GF-D8 (cell line): ENCODE results near the gene DES.

Experiments used
- DNase-seq: peaks from one replicate; lab custom pipeline; 2025; lab: John Stamatoyannopoulos, UW

The DES gene

DNA sequence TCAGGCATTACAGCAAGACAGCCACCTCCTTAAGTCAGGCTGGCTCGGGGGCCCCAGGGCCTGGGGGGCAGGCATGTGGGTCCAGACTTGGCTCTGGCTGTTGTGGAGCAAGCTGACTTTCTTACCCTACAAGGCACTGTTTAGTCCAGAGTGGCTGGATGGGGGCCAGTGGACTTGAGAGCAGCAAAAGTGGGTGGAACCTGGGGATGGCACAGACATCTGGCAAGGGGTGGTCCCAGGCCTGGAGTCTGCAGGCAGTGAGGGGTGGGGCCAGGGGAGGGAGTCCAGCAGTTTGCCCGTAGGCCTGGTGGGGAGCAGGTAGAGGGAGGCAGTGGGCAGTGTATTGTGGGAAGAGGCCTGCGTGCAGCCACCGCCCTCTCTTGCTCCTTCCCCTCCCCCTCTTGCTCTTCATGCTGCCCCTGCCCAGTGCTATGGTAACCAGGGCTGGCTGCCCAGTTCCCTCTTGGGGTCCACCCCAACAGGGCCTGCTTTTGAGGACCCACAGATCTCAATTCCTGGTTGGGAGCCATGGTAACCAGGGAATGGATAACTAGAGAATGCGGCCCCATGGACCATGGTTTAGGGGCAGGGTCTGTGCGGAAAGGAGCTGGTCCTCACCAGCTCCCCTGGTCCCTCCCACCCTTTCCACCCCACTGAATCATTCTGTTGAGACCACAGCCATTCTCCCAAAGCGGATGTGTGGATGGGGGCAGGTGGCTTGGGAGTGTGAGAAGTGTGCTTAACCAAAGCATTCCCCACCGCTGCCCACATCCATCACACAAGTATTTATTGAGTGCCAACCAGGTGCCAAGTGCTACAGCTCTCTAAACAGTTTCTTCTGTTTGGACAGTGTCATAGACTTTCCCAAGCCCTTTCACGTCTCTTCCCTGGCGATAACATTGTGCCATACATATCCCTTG is 35.8 kb downstream of the DES start:
- DNase-seq = no peak

- DNase-seq = no peak
Observed at GRCh38 chr2:219455581-219455980, 37.4 kb downstream of the DES start.

GRCh38 chr2:219457784-219458369 is 39.7 kb downstream of the DES start:
- no peak for DNase-seq

DNA sequence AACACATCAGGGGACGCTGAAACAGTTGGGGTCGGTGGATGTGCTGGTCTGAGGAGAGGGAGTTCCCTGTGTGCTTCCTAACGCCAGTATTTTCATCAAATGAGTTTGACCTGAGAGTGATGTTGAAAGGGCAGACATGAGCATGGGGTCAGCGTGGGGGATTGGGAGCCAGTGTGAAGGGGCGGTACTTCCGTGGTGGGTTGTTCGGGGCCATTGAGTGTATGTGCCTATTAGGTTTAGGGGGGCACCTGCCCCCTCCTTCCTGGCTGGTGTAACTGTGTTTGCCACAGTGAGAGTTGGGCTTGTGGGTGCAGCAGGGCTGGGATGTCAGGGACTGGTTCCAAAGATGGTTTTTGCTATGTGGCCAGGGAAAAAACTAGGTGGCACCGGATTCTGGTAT is 40.8 kb downstream of the DES start:
- no peak for DNase-seq

- no peak for DNase-seq
Observed at GRCh38 chr2:219459460-219460311, 41.5 kb downstream of the DES start.

GRCh38 chr2:219460424-219460926 is 42.3 kb downstream of the DES start:
- DNase-seq = no peak

GRCh38 chr2:219461047-219461514 is 42.9 kb downstream of the DES start:
- no peak for DNase-seq

DNA sequence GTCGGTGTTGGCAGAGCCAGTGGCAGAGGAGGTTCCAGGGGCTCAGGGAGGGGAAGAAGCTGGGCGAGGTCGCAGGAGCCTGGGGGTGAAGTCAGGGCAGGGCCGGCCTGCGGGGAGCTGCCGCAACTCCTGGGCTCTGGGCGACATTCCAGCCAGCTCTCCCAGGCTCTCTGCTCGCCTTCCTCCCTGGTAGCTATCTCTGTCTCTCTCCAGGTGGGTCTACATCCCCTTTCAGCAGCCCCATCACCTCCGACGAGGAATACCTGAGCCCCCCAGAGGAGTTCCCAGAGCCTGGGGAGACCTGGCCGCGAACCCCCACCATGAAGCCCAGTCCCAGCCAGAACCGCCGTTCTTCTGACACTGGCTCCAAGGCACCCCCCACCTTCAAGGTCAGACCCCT is 43.5 kb downstream of the DES start:
- no peak for DNase-seq

- no peak for DNase-seq
Observed at GRCh38 chr2:219462349-219462748, 44.2 kb downstream of the DES start.

- DNase-seq = no peak
Observed at GRCh38 chr2:219464286-219465032, 46.3 kb downstream of the DES start.

GRCh38 chr2:219465659-219466561 is 47.7 kb downstream of the DES start:
- DNase-seq = no peak

DNA sequence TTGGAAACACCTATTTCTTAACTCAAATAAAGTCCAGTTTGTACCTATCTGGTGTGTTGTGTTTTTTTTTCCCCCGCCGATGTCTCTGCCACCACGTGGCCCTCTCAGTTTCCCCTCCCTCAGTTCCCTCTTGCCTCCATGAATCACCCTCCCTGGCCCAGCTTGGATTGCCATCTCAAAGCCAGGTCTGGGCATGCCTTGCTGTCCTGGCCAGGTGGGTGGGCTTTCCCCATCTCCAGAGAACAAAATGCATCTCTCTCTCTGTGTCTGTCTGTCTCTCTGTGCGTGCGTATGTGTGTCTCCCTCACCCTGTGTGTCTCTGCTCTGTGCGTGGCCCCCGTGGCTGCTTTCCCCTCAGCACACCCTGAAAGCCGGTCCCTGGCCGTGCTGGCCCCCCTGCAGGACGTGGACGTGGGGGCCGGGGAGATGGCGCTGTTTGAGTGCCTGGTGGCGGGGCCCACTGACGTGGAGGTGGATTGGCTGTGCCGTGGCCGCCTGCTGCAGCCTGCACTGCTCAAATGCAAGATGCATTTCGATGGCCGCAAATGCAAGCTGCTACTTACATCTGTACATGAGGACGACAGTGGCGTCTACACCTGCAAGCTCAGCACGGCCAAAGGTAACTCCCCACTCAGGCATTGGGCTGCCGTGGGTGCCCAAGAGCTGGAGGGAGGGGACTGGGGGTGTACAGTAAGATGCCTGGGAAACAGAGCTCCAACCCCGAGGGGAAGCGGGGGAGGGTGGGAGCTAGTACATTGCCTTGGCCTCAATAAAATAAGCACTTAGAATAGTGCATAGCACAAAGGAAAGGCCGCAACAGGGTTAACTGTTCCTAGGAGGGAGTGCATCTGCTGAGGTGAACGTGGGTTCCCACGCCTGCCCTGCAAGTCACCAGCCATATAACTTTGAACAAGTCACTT is 48.9 kb downstream of the DES start:
- DNase-seq = no peak

DNA sequence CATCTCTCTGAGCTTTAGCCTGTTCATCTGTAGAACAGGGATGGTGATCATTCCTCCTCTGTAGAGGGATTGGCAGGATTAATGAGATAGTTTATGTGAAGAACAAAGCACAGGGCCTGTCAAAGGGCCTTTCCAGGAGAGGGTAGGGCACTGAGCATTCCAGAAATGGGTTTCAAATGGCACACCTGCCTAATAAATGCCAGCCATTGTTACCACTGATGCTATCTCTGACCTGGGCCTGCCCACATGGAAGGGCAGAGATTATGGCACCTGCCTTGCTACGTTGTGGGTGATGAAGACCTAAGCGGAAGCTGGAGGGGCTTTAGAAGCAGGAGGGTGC is 49.5 kb downstream of the DES start:
- DNase-seq = no peak

DNA sequence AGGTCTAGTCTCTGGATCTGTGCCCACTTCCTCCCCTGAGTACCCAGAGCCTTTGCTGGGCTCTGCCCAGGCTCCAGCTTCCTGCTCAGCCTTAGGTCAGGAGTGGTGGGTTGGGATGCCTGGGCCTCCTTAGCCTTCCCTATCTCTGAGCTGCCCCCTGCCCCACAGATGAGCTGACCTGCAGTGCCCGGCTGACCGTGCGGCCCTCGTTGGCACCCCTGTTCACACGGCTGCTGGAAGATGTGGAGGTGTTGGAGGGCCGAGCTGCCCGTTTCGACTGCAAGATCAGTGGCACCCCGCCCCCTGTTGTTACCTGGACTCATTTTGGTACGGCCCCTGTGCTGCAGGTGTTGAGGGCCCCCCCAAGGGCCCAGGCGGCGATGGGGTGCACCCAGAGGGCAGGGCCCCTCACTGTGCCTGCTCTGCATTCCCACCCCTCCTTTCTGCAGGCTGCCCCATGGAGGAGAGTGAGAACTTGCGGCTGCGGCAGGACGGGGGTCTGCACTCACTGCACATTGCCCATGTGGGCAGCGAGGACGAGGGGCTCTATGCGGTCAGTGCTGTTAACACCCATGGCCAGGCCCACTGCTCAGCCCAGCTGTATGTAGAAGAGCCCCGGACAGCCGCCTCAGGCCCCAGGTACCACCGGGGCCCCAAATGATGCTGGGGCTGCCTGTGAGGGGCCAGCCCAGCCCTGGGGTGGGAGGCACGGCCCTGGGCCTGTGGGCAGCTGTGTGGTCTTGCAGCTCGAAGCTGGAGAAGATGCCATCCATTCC is 50.4 kb downstream of the DES start:
- DNase-seq = no peak

DNA sequence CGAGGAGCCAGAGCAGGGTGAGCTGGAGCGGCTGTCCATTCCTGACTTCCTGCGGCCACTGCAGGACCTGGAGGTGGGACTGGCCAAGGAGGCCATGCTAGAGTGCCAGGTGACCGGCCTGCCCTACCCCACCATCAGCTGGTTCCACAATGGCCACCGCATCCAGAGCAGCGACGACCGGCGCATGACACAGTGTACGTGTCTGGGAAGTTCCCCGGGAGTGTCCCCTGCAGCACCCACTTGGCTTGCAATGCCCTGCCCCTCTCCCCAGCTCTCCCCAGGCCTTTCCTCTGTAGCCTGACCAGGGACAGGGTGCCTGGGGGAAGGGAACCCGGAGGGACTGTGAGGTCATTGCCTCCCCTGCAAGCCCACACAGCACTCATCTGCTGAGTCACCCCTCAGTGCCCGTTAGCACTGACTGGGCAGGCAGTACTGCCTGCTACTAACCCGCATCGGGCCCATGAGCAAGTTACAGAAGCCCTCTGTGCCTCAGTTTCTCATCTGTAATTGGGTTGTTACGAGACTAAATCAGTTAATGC is 51.1 kb downstream of the DES start:
- DNase-seq = no peak

GRCh38 chr2:219470429-219470828 is 52.3 kb downstream of the DES start:
- DNase-seq = no peak

DNA sequence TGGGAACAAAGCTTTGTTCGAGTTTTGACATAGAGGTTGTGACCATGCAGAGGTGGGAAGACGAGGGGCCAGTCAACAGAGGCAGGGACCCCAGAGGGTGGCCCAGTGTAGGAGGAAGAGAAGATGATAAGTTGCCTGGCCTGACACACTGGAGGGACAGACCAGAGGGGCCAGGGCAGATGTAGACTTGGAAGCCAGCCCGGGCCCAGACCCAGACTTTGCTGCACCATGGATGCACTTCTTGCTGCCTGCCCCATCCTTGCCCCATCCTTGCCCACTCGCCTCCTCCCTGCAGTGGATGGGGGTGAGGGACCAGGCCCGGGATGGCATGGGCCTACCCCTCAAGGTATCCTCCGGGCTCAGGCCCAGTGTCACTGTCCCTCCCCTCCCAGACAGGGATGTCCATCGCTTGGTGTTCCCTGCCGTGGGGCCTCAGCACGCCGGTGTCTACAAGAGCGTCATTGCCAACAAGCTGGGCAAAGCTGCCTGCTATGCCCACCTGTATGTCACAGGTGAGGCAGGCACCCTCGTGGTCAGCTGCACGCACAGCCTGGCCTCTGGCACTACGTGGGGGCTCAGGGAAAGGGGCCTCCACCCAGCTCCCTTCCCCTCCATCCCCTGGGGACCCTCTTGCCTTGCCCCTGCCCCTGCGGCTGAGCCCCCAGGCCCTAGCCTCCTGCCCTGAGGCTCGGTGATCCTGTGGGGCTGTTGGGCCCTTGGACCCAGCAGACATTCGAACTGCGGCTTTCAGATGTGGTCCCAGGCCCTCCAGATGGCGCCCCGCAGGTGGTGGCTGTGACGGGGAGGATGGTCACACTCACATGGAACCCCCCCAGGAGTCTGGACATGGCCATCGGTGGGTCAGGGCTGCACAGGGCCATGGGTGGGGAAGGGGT is 53.5 kb downstream of the DES start:
- DNase-seq = no peak
